SK-N-SH (cell line): Measurements from ENCODE around the gene AFM. TPM values are rescaled to one million over a fixed set of nuclear protein-coding genes. Genes with fewer than 3 reads are reported as not detected.

Experiments
- CTCF ChIA-PET: fragments of 300-600, 350-600 bp; formaldehyde crosslinking; extraction: SDS; loops from one replicate; lab custom pipeline; 2021; lab: Yijun Ruan, JAX
- POLR2A ChIA-PET: fragments of 350-600 bp; sonication (Branson Sonifier 250); formaldehyde crosslinking; extraction: SDS; loops from one replicate; lab custom pipeline; 2020; ENCODE audit warnings: antibody characterized with exemption, inconsistent platforms; lab: Yijun Ruan, JAX
- DNase-seq: peaks from one replicate; pipeline ENCODE4 v3.0.0; 2012
- H2AFZ ChIP-seq: fragments of 200-600 bp; sonication (generic); 2 replicates; pipeline ENCODE4 v1.8.1; 2016; ENCODE audit warnings: antibody characterized with exemption, mild to moderate bottlenecking, low read depth
- H3F3A ChIP-seq: fragments of 200-600 bp; sonication (generic); replicated peaks from 2 replicates; pipeline ENCODE3; 2016; ENCODE audit warnings: antibody characterized with exemption, mild to moderate bottlenecking; ENCODE audit not compliant: insufficient read depth
- H3K27ac ChIP-seq, 2 experiments: fragments of 200-500 bp in 1 of 2; fragments of 200-600 bp in 1 of 2; sonication (Bioruptor generic) in 1 of 2; sonication (generic), shearing (Covaris generic) in 1 of 2; 2 replicates each; pipeline versions ENCODE4 v1.5.1 to v1.6.1; 2014 to 2016; ENCODE audit warnings: low read depth in 2 of 2, inconsistent platforms in 1 of 2, low read length in 1 of 2, mild to moderate bottlenecking in 1 of 2, mixed read lengths in 1 of 2
- H3K27me3 ChIP-seq: fragments of 200-600 bp; sonication (generic), shearing (Covaris generic); 2 replicates; pipeline ENCODE4 v1.6.1; 2016; ENCODE audit warnings: mixed run types; ENCODE audit not compliant: insufficient read depth
- H3K36me3 ChIP-seq, 2 experiments: fragments of 200-500 bp in 1 of 2; fragments of 200-600 bp in 1 of 2; sonication (Bioruptor generic) in 1 of 2; sonication (generic) in 1 of 2; replicated peaks in 1 of 2; 2 replicates each; pipeline versions ENCODE3 to v1.5.1; 2014 to 2016; ENCODE audit warnings: low read length in 1 of 2, mild to moderate bottlenecking in 1 of 2; ENCODE audit not compliant: insufficient read depth in 2 of 2, control insufficient read depth in 1 of 2
- H3K4me1 ChIP-seq, 2 experiments: fragments of 200-500 bp in 1 of 2; fragments of 200-600 bp in 1 of 2; sonication (Bioruptor generic) in 1 of 2; sonication (generic), shearing (Covaris generic) in 1 of 2; 2 replicates each; pipeline versions ENCODE4 v1.5.1 to v1.6.1; 2014 to 2016; ENCODE audit warnings: low read depth in 1 of 2, low read length in 1 of 2, mixed run types in 1 of 2; ENCODE audit not compliant: insufficient read depth in 2 of 2, control insufficient read depth in 1 of 2
- H3K4me2 ChIP-seq: fragments of 200-600 bp; sonication (generic), shearing (Covaris generic); 2 replicates; pipeline ENCODE4 v1.6.1; 2017; ENCODE audit warnings: mixed run types
- H3K4me3 ChIP-seq, 2 experiments: fragments of 200-500 bp in 1 of 2; fragments of 200-600 bp in 1 of 2; sonication (Bioruptor generic) in 1 of 2; sonication (generic), shearing (Covaris generic) in 1 of 2; 2 replicates each; pipeline versions ENCODE4 v1.5.1 to v1.8.1; 2014 to 2016; ENCODE audit warnings: low read depth in 2 of 2, inconsistent platforms in 1 of 2, low read length in 1 of 2, mild to moderate bottlenecking in 1 of 2, mixed read lengths in 1 of 2, moderate library complexity in 1 of 2
- H3K79me2 ChIP-seq: fragments of 200-600 bp; sonication (generic); 2 replicates; pipeline ENCODE4 v1.8.1; 2017; ENCODE audit warnings: mild to moderate bottlenecking; ENCODE audit not compliant: insufficient read depth
- H3K9ac ChIP-seq: fragments of 200-600 bp; sonication (generic); 2 replicates; pipeline ENCODE4 v1.6.1; 2017; ENCODE audit warnings: mixed run types
- H3K9me2 ChIP-seq: fragments of 200-600 bp; sonication (generic); 2 replicates; pipeline ENCODE4 v1.6.1; 2017; ENCODE audit warnings: mixed run types
- H3K9me3 ChIP-seq: fragments of 200-600 bp; sonication (generic); 2 replicates; pipeline ENCODE4 v1.6.1; 2017; ENCODE audit warnings: mixed run types, mild to moderate bottlenecking, moderate library complexity
- H4K20me1 ChIP-seq: fragments of 200-600 bp; sonication (generic); 2 replicates; pipeline ENCODE4 v1.6.1; 2017; ENCODE audit warnings: mild to moderate bottlenecking, mixed run types; ENCODE audit not compliant: insufficient read depth
- CHD2 ChIP-seq: fragments of 150-350 bp; IDR thresholded peaks from 2 replicates; pipeline ENCODE4 v1.6.1; 2018; ENCODE audit warnings: low read length; ENCODE audit not compliant: partially characterized antibody
- CTCF ChIP-seq: fragments of 200-600 bp; sonication (generic); IDR thresholded peaks from 2 replicates; pipeline ENCODE4 v1.6.1; 2017; ENCODE audit warnings: antibody characterized with exemption, mild to moderate bottlenecking, moderate library complexity
- ELF1 ChIP-seq: IDR thresholded peaks from 2 replicates; pipeline ENCODE4 v1.4.0; 2012
- EP300 ChIP-seq, 2 experiments: IDR thresholded peaks; 2 replicates each; pipeline versions ENCODE4 v1.4.0 to v1.6.1; 2012; ENCODE audit warnings: borderline replicate concordance in 1 of 2, low read depth in 1 of 2, low read length in 1 of 2
- FOXM1 ChIP-seq: IDR thresholded peaks from 2 replicates; pipeline ENCODE4 v1.4.0; 2012; ENCODE audit warnings: low read depth, mild to moderate bottlenecking
- GABPA ChIP-seq: IDR thresholded peaks from 2 replicates; pipeline ENCODE4 v1.4.0; 2012; ENCODE audit warnings: low read depth, mild to moderate bottlenecking
- GATA2 ChIP-seq: sonication (generic); formaldehyde crosslinking; IDR thresholded peaks from 2 replicates; pipeline ENCODE4 v1.5.0; 2020; ENCODE audit warnings: mild to moderate bottlenecking, missing genetic modification reagents
- MXI1 ChIP-seq: IDR thresholded peaks from 2 replicates; pipeline ENCODE4 v1.6.1; 2012; ENCODE audit warnings: mild to moderate bottlenecking, low read depth, low read length, improper control_type of control experiment
- NFIC ChIP-seq: IDR thresholded peaks from 2 replicates; pipeline ENCODE4 v1.4.0; 2012; ENCODE audit warnings: borderline replicate concordance
- NRF1 ChIP-seq: IDR thresholded peaks from 2 replicates; pipeline ENCODE4 v1.6.1; 2012; ENCODE audit warnings: low read depth, mild to moderate bottlenecking, low read length
- PBX3 ChIP-seq: IDR thresholded peaks from 2 replicates; pipeline ENCODE4; 2012
- POLR2AphosphoS5 ChIP-seq: IDR thresholded peaks from 2 replicates; pipeline ENCODE4 v1.6.1; 2012; ENCODE audit warnings: low read depth, low read length
- RAD21 ChIP-seq: IDR thresholded peaks from 2 replicates; pipeline ENCODE4 v1.6.1; 2012; ENCODE audit warnings: mild to moderate bottlenecking, low read length
- RCOR1 ChIP-seq: fragments of 150-350 bp; IDR thresholded peaks from 2 replicates; pipeline ENCODE4 v1.6.1; 2017; ENCODE audit warnings: antibody characterized with exemption, low read length
- SIN3A ChIP-seq: IDR thresholded peaks from 2 replicates; pipeline ENCODE4 v1.6.1; 2012; ENCODE audit warnings: low read depth, mild to moderate bottlenecking, low read length, moderate library complexity, borderline replicate concordance
- TCF12 ChIP-seq: IDR thresholded peaks from 2 replicates; pipeline ENCODE4 v1.4.0; 2012
- TEAD4 ChIP-seq: IDR thresholded peaks from 2 replicates; pipeline ENCODE4 v1.4.0; 2012; ENCODE audit warnings: mild to moderate bottlenecking, borderline replicate concordance; ENCODE audit not compliant: insufficient read depth
- YY1 ChIP-seq: IDR thresholded peaks from 2 replicates; pipeline ENCODE4 v1.4.0; 2012; ENCODE audit warnings: low read depth, mild to moderate bottlenecking
- ZBTB33 ChIP-seq: IDR thresholded peaks from 2 replicates; pipeline ENCODE4 v1.4.0; 2012; ENCODE audit warnings: low read depth, borderline replicate concordance
- WGBS: methylation state at CpG from one replicate; pipeline ENCODE4 v1.1.6; 2017; ENCODE audit warnings: low lambda C conversion rate; 5-methylcytosine and 5-hydroxymethylcytosine counted together
- polyA plus RNA-seq, 3 experiments: library from polyadenylated mRNA; depleted of rRNA; stranded (reverse); fragments of >200 nt; gene quantifications; 2 replicates each; pipeline ENCODE4 v1.2.3, GENCODE V29; 2012

The AFM gene
- polyA plus RNA-seq, 1 of the 3 experiments (the other 2 are of a cell fraction) = not detected

- Histone ChIP-seq H4K20me1 (no peaks in the 10 kb centered on the region), H3K4me3 (no peak overlapping the region), H3K9ac (no peak overlapping the region), H3K4me1 (no peaks in the 10 kb centered on the region), H3K27me3 (peaks cover 15% of the 10 kb centered on the region), H3K79me2 (no peaks in the 10 kb centered on the region), H3K36me3 (no peaks in the 10 kb centered on the region), H3K4me2 (no peak overlapping the region), H3K9me2 (no peaks in the 10 kb centered on the region), H3K27ac (no peak overlapping the region), H3K9me3 (no peaks in the 10 kb centered on the region), H3F3A (no peaks in the 10 kb centered on the region), H2AFZ (no peak overlapping the region)
- ChIA-PET POLR2A (no interaction called here), CTCF (no interaction called here)
- no peak for DNase-seq
- TF ChIP-seq MXI1 = no peak
- no peak for TF ChIP-seq GATA2 (CRISPR knock-in tag)
- TF ChIP-seq SIN3A = no peak
- no peak for TF ChIP-seq ZBTB33
- 4% methylated on average over 3 of the region's 3 CpGs for WGBS
Measured at GRCh38 chr4:73541251-73541650, 59.7 kb downstream of the AFM start.

GRCh38 chr4:73544620-73545019 lies 63.1 kb downstream of the AFM start:
- Histone ChIP-seq H3K4me1 (no peaks in the 10 kb centered on the region), H3K4me2 (no peak overlapping the region), H3K79me2 (no peaks in the 10 kb centered on the region), H3K36me3 (no peaks in the 10 kb centered on the region), H2AFZ (no peak overlapping the region), H3K4me3 (no peak overlapping the region), H3K9me2 (no peaks in the 10 kb centered on the region), H4K20me1 (no peaks in the 10 kb centered on the region), H3F3A (no peaks in the 10 kb centered on the region), H3K9me3 (no peaks in the 10 kb centered on the region), H3K9ac (no peak overlapping the region), H3K27ac (no peak overlapping the region), H3K27me3 (peaks cover 6% of the 10 kb centered on the region; the same call in 1 of the 2 replicates)
- POLR2A ChIA-PET = no interaction called here
- no peak for TF ChIP-seq NRF1
- TF ChIP-seq RAD21 = no peak
- no peak for TF ChIP-seq GATA2 (CRISPR knock-in tag)
- TF ChIP-seq ELF1 = no peak
- TF ChIP-seq NFIC = no peak
- no peak for TF ChIP-seq RCOR1
- no peak for TF ChIP-seq ZBTB33
- no peak for TF ChIP-seq PBX3
- TF ChIP-seq POLR2AphosphoS5 = no peak
- no peak for TF ChIP-seq TCF12
- no peak for TF ChIP-seq FOXM1
- TF ChIP-seq CHD2 = no peak
- TF ChIP-seq CTCF = no peak
- no peak for TF ChIP-seq GABPA
- no peak for TF ChIP-seq YY1
- no peak for TF ChIP-seq TEAD4
- no peak for TF ChIP-seq EP300 (IDR thresholded peaks at IDR 0.05; ENCODE audit: borderline replicate concordance in 1 of 2, low read depth in 1 of 2, low read length in 1 of 2)
- 0% methylated on average over 2 of the region's 2 CpGs for WGBS
- DNase-seq = no peak
- CTCF ChIA-PET = interaction anchor here (2.3 kb wide), 1 partner anchor 29 kb away, joined by 7 read pairs; no protein-coding TSS in a partner anchor
